NCI-H345 treated with DMSO at 0.1 percent for 48 hours (cell line): ENCODE results near the gene GPC5.

ENCODE experiments used
- DNase-seq: peaks from one replicate; lab custom pipeline; 2025; ENCODE audit not compliant: unreplicated experiment; lab: John Stamatoyannopoulos, UW

GPC5 gene

GRCh38 chr13:92804926-92805325 lies 1406.5 kb downstream of the GPC5 start:
- DNase-seq: no peak

- no peak for DNase-seq
Measured at GRCh38 chr13:92805766-92806165, 1407.3 kb downstream of the GPC5 start.

- no peak for DNase-seq
Measured at GRCh38 chr13:92806215-92806614, 1407.8 kb downstream of the GPC5 start.

GRCh38 chr13:92807353-92807752 lies 1408.9 kb downstream of the GPC5 start:
- no peak for DNase-seq

- DNase-seq: no peak
Measured at GRCh38 chr13:92807966-92808365, 1409.5 kb downstream of the GPC5 start.

- no peak for DNase-seq
Measured at GRCh38 chr13:92821324-92821723, 1422.9 kb downstream of the GPC5 start.

GRCh38 chr13:92823059-92823458 lies 1424.6 kb downstream of the GPC5 start:
- DNase-seq: peak; percentile 38

- DNase-seq: no peak
Measured at GRCh38 chr13:92825938-92826596, 1427.6 kb downstream of the GPC5 start.

- DNase-seq: no peak
Measured at GRCh38 chr13:92827503-92827902, 1429.1 kb downstream of the GPC5 start.

- no peak for DNase-seq
Measured at GRCh38 chr13:92829930-92830329, 1431.5 kb downstream of the GPC5 start.

- no peak for DNase-seq
Measured at GRCh38 chr13:92830821-92831220, 1432.4 kb downstream of the GPC5 start.

GRCh38 chr13:92833071-92833470 lies 1434.7 kb downstream of the GPC5 start:
- DNase-seq: peak; percentile 68

- no peak for DNase-seq
Measured at GRCh38 chr13:92836171-92836570, 1437.8 kb downstream of the GPC5 start.

GRCh38 chr13:92838786-92839185 lies 1440.4 kb downstream of the GPC5 start:
- DNase-seq: no peak

- no peak for DNase-seq
Measured at GRCh38 chr13:92842145-92842544, 1443.7 kb downstream of the GPC5 start.

GRCh38 chr13:92843549-92843948 lies 1445.1 kb downstream of the GPC5 start:
- peak; percentile 46 for DNase-seq

GRCh38 chr13:92849381-92849780 lies 1451.0 kb downstream of the GPC5 start:
- no peak for DNase-seq

GRCh38 chr13:92864584-92865284 lies 1466.3 kb downstream of the GPC5 start:
- no peak for DNase-seq

- DNase-seq: no peak
Measured at GRCh38 chr13:92873029-92873428, 1474.6 kb downstream of the GPC5 start.

- no peak for DNase-seq
Measured at GRCh38 chr13:92886535-92887077, 1488.2 kb downstream of the GPC5 start.

GRCh38 chr13:92894447-92894846 lies 1496.0 kb downstream of the GPC5 start:
- DNase-seq: no peak

GRCh38 chr13:92896842-92897241 lies 1498.4 kb downstream of the GPC5 start:
- DNase-seq: peak; percentile 35
